Measurements from ENCODE around the gene IKZF2.
A peak's percentile ranks its signal among the peaks of the same experiment; 100 is the strongest.

Gene IKZF2

GRCh38 chr2:213151437-213152064 is at the start of gene IKZF2:
Gene IKZF2, minus strand, starts transcription at chr2:213151612. Its CDS starts 2,983 bp downstream, at chr2:213148629.
- no peak for TF ChIP-seq EZH2phosphoT487 (IDR thresholded peaks at IDR 0.05; ENCODE audit: borderline replicate concordance)
- TF ChIP-seq, protein P1, sequence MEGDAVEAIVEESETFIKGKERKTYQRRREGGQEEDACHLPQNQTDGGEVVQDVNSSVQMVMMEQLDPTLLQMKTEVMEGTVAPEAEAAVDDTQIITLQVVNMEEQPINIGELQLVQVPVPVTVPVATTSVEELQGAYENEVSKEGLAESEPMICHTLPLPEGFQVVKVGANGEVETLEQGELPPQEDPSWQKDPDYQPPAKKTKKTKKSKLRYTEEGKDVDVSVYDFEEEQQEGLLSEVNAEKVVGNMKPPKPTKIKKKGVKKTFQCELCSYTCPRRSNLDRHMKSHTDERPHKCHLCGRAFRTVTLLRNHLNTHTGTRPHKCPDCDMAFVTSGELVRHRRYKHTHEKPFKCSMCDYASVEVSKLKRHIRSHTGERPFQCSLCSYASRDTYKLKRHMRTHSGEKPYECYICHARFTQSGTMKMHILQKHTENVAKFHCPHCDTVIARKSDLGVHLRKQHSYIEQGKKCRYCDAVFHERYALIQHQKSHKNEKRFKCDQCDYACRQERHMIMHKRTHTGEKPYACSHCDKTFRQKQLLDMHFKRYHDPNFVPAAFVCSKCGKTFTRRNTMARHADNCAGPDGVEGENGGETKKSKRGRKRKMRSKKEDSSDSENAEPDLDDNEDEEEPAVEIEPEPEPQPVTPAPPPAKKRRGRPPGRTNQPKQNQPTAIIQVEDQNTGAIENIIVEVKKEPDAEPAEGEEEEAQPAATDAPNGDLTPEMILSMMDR (conservative IDR thresholded peaks at IDR 0.05; ENCODE audit: low read length) = no peak
- no peaks in the 10 kb centered on the region for H3K27me3 ChIP-seq (ENCODE audit: insufficient read depth, low read length, poor library complexity, severe bottlenecking)
- H3K79me2 ChIP-seq (ENCODE audit: insufficient read depth, low read length) = peaks cover 86% of the 10 kb centered on the region

GRCh38 chr2:213199871-213200270 is 48.5 kb upstream of the IKZF2 start:
- Histone ChIP-seq H3K79me2 (ENCODE audit: insufficient read depth, low read length) (no peaks in the 10 kb centered on the region), H3K4me3 (ENCODE audit: low read length, poor library complexity, severe bottlenecking) (no peak overlapping the region), H3K9me3 (ENCODE audit: insufficient read depth, low read depth, low read length) (no peaks in the 10 kb centered on the region), H3F3A (ENCODE audit: low read depth) (no peaks in the 10 kb centered on the region), H3K27me3 (ENCODE audit: insufficient read depth, low read length, poor library complexity, severe bottlenecking) (no peaks in the 10 kb centered on the region), H3K4me2 (ENCODE audit: low read depth, low read length, poor library complexity, severe bottlenecking) (no peak overlapping the region), H3K36me3 (ENCODE audit: insufficient read depth, low read length) (no peaks in the 10 kb centered on the region), H2AFZ (ENCODE audit: low read length) (no peak overlapping the region), H3K9ac (ENCODE audit: low read depth, low read length, poor library complexity, severe bottlenecking) (no peak overlapping the region), H3K4me1 (ENCODE audit: insufficient read depth, low read length, poor library complexity, severe bottlenecking) (no peaks in the 10 kb centered on the region), H4K20me1 (ENCODE audit: insufficient read depth, low read length, poor library complexity, severe bottlenecking) (no peaks in the 10 kb centered on the region), H3K9me2 (replicated peaks; ENCODE audit: low read depth, low read length) (no peaks in the 10 kb centered on the region)
- TF ChIP-seq, protein P1 (conservative IDR thresholded peaks at IDR 0.05; ENCODE audit: low read length) = no peak
- no peak for TF ChIP-seq EZH2phosphoT487 (IDR thresholded peaks at IDR 0.05; ENCODE audit: borderline replicate concordance)

More at GRCh38 chr2:213151437-213152064, at the start of gene IKZF2:
- peaks cover 5% of the 10 kb centered on the region for H3K36me3 ChIP-seq (ENCODE audit: insufficient read depth, low read length)
- H3K9me3 ChIP-seq (ENCODE audit: insufficient read depth, low read depth, low read length) = no peaks in the 10 kb centered on the region
- peak within 1 kb of the TSS; percentile 90 for H3K4me2 ChIP-seq (ENCODE audit: low read depth, low read length, poor library complexity, severe bottlenecking)
- peak within 1 kb of the TSS; percentile 39; the same call in 1 of the 2 replicates for H2AFZ ChIP-seq (ENCODE audit: low read length)
- peak within 1 kb of the TSS; percentile 86 for H3K4me3 ChIP-seq (ENCODE audit: low read length, poor library complexity, severe bottlenecking)
- H3K9me2 ChIP-seq (replicated peaks; ENCODE audit: low read depth, low read length) = no peaks in the 10 kb centered on the region
- H3K9ac ChIP-seq (ENCODE audit: low read depth, low read length, poor library complexity, severe bottlenecking) = peak within 1 kb of the TSS; percentile 95
- peaks cover 49% of the 10 kb centered on the region for H3K4me1 ChIP-seq (ENCODE audit: insufficient read depth, low read length, poor library complexity, severe bottlenecking)
- H3F3A ChIP-seq (ENCODE audit: low read depth) = peaks cover 7% of the 10 kb centered on the region
- H4K20me1 ChIP-seq (ENCODE audit: insufficient read depth, low read length, poor library complexity, severe bottlenecking) = peaks cover under 1% of the 10 kb centered on the region

- Histone ChIP-seq H3K4me2 (ENCODE audit: low read depth, low read length, poor library complexity, severe bottlenecking) (no peak overlapping the region), H3K9me2 (replicated peaks; ENCODE audit: low read depth, low read length) (no peaks in the 10 kb centered on the region), H2AFZ (ENCODE audit: low read length) (no peak overlapping the region), H3K27me3 (ENCODE audit: insufficient read depth, low read length, poor library complexity, severe bottlenecking) (no peaks in the 10 kb centered on the region), H3K9ac (ENCODE audit: low read depth, low read length, poor library complexity, severe bottlenecking) (no peak overlapping the region), H3K4me1 (ENCODE audit: insufficient read depth, low read length, poor library complexity, severe bottlenecking) (peaks cover 12% of the 10 kb centered on the region), H3F3A (ENCODE audit: low read depth) (no peaks in the 10 kb centered on the region), H3K36me3 (ENCODE audit: insufficient read depth, low read length) (no peaks in the 10 kb centered on the region), H3K4me3 (ENCODE audit: low read length, poor library complexity, severe bottlenecking) (no peak overlapping the region), H4K20me1 (ENCODE audit: insufficient read depth, low read length, poor library complexity, severe bottlenecking) (no peaks in the 10 kb centered on the region), H3K9me3 (ENCODE audit: insufficient read depth, low read depth, low read length) (no peaks in the 10 kb centered on the region; the same call in 1 of the 2 replicates), H3K79me2 (ENCODE audit: insufficient read depth, low read length) (no peaks in the 10 kb centered on the region)
- no peak for TF ChIP-seq EZH2phosphoT487 (IDR thresholded peaks at IDR 0.05; ENCODE audit: borderline replicate concordance)
- TF ChIP-seq, protein P1 (conservative IDR thresholded peaks at IDR 0.05; ENCODE audit: low read length) = no peak
These were observed 37.8 kb upstream of the IKZF2 start for GRCh38 chr2:213189001-213189899.
